ENCODE results near the gene PPP6R2.

The PPP6R2 gene

GRCh38 chr22:50342651-50343540, at the start of gene PPP6R2:
TSS of gene PPP6R2 (plus strand) at chr22:50343327. CDS start at chr22:50393909, 50,582 bp downstream.
- no peak for TF ChIP-seq CTCF (IDR thresholded peaks at IDR 0.05; ENCODE audit: control extremely low read depth, extremely low read depth, low read depth, missing control alignments)
- CTCF ChIA-PET: interaction anchor here (0.7 to 2.7 kb wide), 22 partner anchors 8 to 100 kb away, joined by 3 to 65 read pairs (median 7); partner anchors contain the start of genes DENND6B, HDAC10 and MAPK12
- POLR2A ChIA-PET: no interaction called here
- peak; percentile 92 for DNase-seq (ENCODE audit: extremely low spot score)

- POLR2A ChIA-PET: no interaction called here
- TF ChIP-seq CTCF (IDR thresholded peaks at IDR 0.05; ENCODE audit: control extremely low read depth, extremely low read depth, low read depth, missing control alignments): no peak
- CTCF ChIA-PET: interaction anchor here (0.7 to 8.4 kb wide), 9 partner anchors 10 to 41 kb away, joined by 3 to 68 read pairs (median 3); no protein-coding TSS in a partner anchor
- no peak for DNase-seq (ENCODE audit: extremely low spot score)
These were observed 49.4 kb upstream of the PPP6R2 start for GRCh38 chr22:50293441-50294318.

- CTCF ChIA-PET: interaction anchor here (0.7 to 8.4 kb wide), 8 partner anchors 9 to 33 kb away, joined by 3 to 68 read pairs (median 3); no protein-coding TSS in a partner anchor
- POLR2A ChIA-PET: no interaction called here
- DNase-seq (ENCODE audit: extremely low spot score): no peak
- TF ChIP-seq CTCF (IDR thresholded peaks at IDR 0.05; ENCODE audit: control extremely low read depth, extremely low read depth, low read depth, missing control alignments): no peak
These were observed 48.8 kb upstream of the PPP6R2 start for GRCh38 chr22:50294319-50294656.

GRCh38 chr22:50296658-50297490, 46.3 kb upstream of the PPP6R2 start:
- TF ChIP-seq CTCF (IDR thresholded peaks at IDR 0.05; ENCODE audit: control extremely low read depth, extremely low read depth, low read depth, missing control alignments): no peak
- CTCF ChIA-PET: interaction anchor here (1.3 to 8.4 kb wide), 4 partner anchors 9 to 45 kb away, joined by 3 to 68 read pairs (median 9); partner anchors contain the start of gene DENND6B
- POLR2A ChIA-PET: no interaction called here
- DNase-seq (ENCODE audit: extremely low spot score): no peak

- ChIA-PET POLR2A (interaction anchor here (1.3 kb wide), 1 partner anchor 11 kb away, joined by 4 read pairs; no protein-coding TSS in a partner anchor), CTCF (interaction anchor here (1.3 to 8.4 kb wide), 4 partner anchors 9 to 44 kb away, joined by 3 to 68 read pairs (median 9); partner anchors contain the start of gene DENND6B)
- no peak for TF ChIP-seq CTCF (IDR thresholded peaks at IDR 0.05; ENCODE audit: control extremely low read depth, extremely low read depth, low read depth, missing control alignments)
- DNase-seq (ENCODE audit: extremely low spot score): no peak
These were observed 45.4 kb upstream of the PPP6R2 start for GRCh38 chr22:50297510-50298265.

Measured in GM10248 (cell line).